Upper lobe of left lung (tissue), 6 donors: ENCODE results near the gene ELF1. TPM values are rescaled to one million over a fixed set of nuclear protein-coding genes. Genes with fewer than 3 reads are reported as not detected.
A peak's percentile ranks its signal among the peaks of the same experiment; 100 is the strongest.

Source experiments
- ATAC-seq, 2 donors: fragments of 200-7000 bp; cut with Tn5 transposase; one replicate each; pipeline ENCODE4 v1.9.1; 2022; ENCODE audit warnings: mild to moderate bottlenecking in 2 of 2, moderate library complexity in 2 of 2; ENCODE audit not compliant: low FRiP score in 2 of 2
- DNase-seq, 2 donors: peaks; one replicate each; pipeline ENCODE4 v3.0.0-alpha.2; 2019 to 2020
- H3K27ac ChIP-seq, 4 donors: fragments of 200-600 bp; sonication (generic); one replicate each; pipeline ENCODE4 v1.5.1; 2016 to 2019
- H3K27me3 ChIP-seq, 4 donors: fragments of 200-600 bp; sonication (generic); one replicate each; pipeline ENCODE4 v1.5.1; 2017 to 2019
- H3K36me3 ChIP-seq, 4 donors: fragments of 200-600 bp; sonication (generic); one replicate each; pipeline ENCODE4 v1.5.1; 2016 to 2019
- H3K4me1 ChIP-seq, 4 donors: fragments of 200-600 bp; sonication (generic); one replicate each; pipeline ENCODE4 v1.5.1; 2018 to 2019
- H3K4me3 ChIP-seq, 4 donors: fragments of 200-600 bp; sonication (generic); one replicate each; pipeline ENCODE4 v1.5.1; 2017 to 2019; ENCODE audit warnings: mild to moderate bottlenecking in 2 of 4, moderate library complexity in 1 of 4
- H3K9me3 ChIP-seq, 4 donors: fragments of 200-600 bp; sonication (generic); one replicate each; pipeline ENCODE4 v1.5.1; 2018 to 2019
- EP300 ChIP-seq, 4 donors: sonication (generic); formaldehyde crosslinking; IDR thresholded peaks; one replicate each; pipeline ENCODE4 v1.5.1; 2017; ENCODE audit warnings: antibody characterized with exemption in 4 of 4, control low read depth in 2 of 4
- POLR2A ChIP-seq, 4 donors: fragments of 450-650 bp; IDR thresholded peaks; one replicate each; pipeline ENCODE4 v1.5.1; 2016 to 2017; ENCODE audit warnings: antibody characterized with exemption in 4 of 4, mild to moderate bottlenecking in 2 of 4
- POLR2AphosphoS5 ChIP-seq, 2 donors: sonication (generic); formaldehyde crosslinking; IDR thresholded peaks; one replicate each; pipeline ENCODE4 v1.5.1; 2017; ENCODE audit warnings: antibody characterized with exemption in 2 of 2
- WGBS, 2 donors: methylation state at CpG; one replicate each; pipeline ENCODE4 v1.1.5; 2017 to 2018; 5-methylcytosine and 5-hydroxymethylcytosine counted together
- total RNA-seq, 6 donors: library from RNA; depleted of rRNA in 4 of 6; stranded (reverse); fragments of >200 nt in 4 of 6; gene quantifications; one replicate each; pipeline versions ENCODE4 v1.1.0 to v1.2.1, GENCODE V29; 2016 to 2021
- TF ChIP-seq, protein P1 (sequence below), 6 experiments: fragments of 450-650 bp in 4 of 6; fragments of 200-600 bp in 2 of 6; sonication (generic) in 2 of 6; IDR thresholded peaks; one replicate each; pipeline ENCODE4 v1.5.1; 2016 to 2019; ENCODE audit warnings: antibody characterized with exemption in 6 of 6
- donor health status: DM: no; HTN: no; CAD: no; lungs with moderate emphysema.
- donor health status: DM: no; HTN: yes; CAD: no; lungs with severe emphysema.

ELF1 gene
- total RNA-seq, 6 donors from 2014 or later: 52.6 to 134 (median 78.6) TPM

DNA sequence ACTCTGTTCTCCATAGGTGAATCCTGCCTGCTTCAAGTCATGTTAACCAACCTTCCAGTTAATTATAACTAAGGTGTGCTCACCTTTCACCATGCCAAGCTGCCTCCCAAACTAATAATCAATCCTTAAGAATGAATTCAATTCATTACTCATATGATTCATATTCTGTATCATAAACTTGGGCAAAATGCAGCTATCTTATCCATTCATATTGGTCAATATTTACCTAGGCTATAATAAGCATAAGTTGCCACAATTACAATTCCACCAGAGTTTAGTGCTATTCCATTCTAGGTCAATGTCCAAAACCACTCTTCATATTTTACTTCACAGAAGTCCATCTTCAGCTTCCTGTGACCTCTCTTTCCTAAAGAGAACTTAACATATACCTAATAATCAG is 13.4 kb downstream of the ELF1 start:
- no peak for ATAC-seq
- Histone ChIP-seq H3K9me3 (no peaks in the 10 kb centered on the region), H3K27ac (peak overlapping the region; percentile 3 to 49 (median 22)), H3K27me3 (no peaks in the 10 kb centered on the region), H3K4me3 (no peak overlapping the region), H3K4me1 (peaks cover 31 to 65% (median 44%) of the 10 kb centered on the region in 4 donors), H3K36me3 (no peaks in the 10 kb centered on the region)
- no peak for DNase-seq
- TF ChIP-seq, protein P1, sequence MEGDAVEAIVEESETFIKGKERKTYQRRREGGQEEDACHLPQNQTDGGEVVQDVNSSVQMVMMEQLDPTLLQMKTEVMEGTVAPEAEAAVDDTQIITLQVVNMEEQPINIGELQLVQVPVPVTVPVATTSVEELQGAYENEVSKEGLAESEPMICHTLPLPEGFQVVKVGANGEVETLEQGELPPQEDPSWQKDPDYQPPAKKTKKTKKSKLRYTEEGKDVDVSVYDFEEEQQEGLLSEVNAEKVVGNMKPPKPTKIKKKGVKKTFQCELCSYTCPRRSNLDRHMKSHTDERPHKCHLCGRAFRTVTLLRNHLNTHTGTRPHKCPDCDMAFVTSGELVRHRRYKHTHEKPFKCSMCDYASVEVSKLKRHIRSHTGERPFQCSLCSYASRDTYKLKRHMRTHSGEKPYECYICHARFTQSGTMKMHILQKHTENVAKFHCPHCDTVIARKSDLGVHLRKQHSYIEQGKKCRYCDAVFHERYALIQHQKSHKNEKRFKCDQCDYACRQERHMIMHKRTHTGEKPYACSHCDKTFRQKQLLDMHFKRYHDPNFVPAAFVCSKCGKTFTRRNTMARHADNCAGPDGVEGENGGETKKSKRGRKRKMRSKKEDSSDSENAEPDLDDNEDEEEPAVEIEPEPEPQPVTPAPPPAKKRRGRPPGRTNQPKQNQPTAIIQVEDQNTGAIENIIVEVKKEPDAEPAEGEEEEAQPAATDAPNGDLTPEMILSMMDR (IDR thresholded peaks at IDR 0.05): no peak

DNA sequence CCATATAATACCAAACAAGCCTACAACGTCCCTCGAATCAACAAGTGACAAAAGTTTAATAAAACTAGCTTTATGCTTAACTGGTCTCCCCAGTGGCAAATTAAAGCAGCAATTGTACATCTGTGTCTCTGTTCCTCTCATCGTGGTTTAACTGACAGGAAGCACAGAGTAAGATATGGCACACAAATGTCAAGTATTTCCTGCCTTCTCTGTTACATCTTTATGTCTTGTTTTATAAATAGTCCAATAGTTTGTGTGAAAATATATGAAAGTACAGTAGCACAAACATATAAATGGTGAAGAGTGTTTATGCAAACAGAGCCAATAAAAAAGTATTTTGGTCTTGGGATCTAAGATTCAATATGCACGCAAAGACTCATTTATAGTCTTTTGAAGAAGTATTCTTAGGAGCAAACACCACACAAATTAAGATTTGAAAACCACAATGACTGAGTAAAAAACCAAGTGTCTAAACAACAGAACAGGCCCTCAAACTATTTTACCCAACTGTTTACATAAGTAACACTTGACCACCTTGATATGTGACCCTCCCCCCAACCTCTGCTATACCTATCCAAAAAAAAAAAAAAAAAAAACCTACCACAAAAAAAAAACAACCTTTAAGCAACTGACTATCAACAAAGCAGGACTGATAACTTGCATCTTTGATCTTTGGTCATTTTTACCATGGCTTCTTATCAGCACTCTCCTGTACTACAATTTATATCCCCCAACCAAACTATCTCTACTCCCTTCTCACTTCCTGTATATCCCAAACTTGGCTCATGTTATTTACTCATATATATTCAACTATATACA is 14.0 kb downstream of the ELF1 start:
- no peaks in the 10 kb centered on the region for H3K9me3 ChIP-seq
- peak in 1 of 2 donors; percentile 34 for ATAC-seq
- H3K4me1 ChIP-seq: peaks cover 31 to 59% (median 44%) of the 10 kb centered on the region in 4 donors
- H3K4me3 ChIP-seq: no peak overlapping the region
- peak overlapping the region; percentile 3 to 49 (median 38) for H3K27ac ChIP-seq
- no peaks in the 10 kb centered on the region for H3K36me3 ChIP-seq
- WGBS, 2 donors: 19 to 31% methylated on average over 4 of the region's 4 CpGs
- no peak for DNase-seq
- TF ChIP-seq POLR2AphosphoS5 (IDR thresholded peaks at IDR 0.05) (no peak), POLR2A (IDR thresholded peaks at IDR 0.05) (no peak), EP300 (IDR thresholded peaks at IDR 0.05) (no peak)
- TF ChIP-seq, protein P1 (IDR thresholded peaks at IDR 0.05): no peak
- H3K27me3 ChIP-seq: no peaks in the 10 kb centered on the region

DNA sequence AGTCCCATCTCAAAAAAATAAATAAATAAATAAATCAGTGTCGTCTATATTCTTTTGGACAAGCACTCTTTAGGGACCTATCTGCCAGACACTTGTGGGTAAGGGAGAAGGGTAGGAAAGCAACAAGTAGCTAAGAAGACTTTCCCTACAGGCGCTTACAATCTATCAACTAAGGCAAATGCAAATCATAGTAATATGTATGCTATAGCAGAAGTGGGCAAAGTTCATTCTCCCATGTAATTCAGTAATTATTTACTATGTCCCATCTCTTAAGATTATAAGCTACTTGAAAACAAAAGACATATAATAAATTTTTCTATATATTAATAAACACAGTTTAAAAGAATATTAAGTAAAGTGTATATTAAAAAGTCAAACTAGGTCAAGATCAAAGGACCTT is 16.5 kb downstream of the ELF1 start:
- Histone ChIP-seq H3K36me3 (no peaks in the 10 kb centered on the region), H3K27ac (no peak overlapping the region), H3K4me3 (no peak overlapping the region), H3K9me3 (no peaks in the 10 kb centered on the region), H3K27me3 (no peaks in the 10 kb centered on the region), H3K4me1 (peaks cover 22 to 59% (median 33%) of the 10 kb centered on the region in 4 donors)
- no peak for DNase-seq
- ATAC-seq: no peak
- TF ChIP-seq POLR2AphosphoS5 (IDR thresholded peaks at IDR 0.05): no peak
- no peak for TF ChIP-seq EP300 (IDR thresholded peaks at IDR 0.05)
- no peak for TF ChIP-seq POLR2A (IDR thresholded peaks at IDR 0.05)
- TF ChIP-seq, protein P1 (IDR thresholded peaks at IDR 0.05): no peak
- WGBS, 2 donors: 74 to 87% methylated on average over 2 of the region's 2 CpGs

- Histone ChIP-seq H3K27ac (no peak overlapping the region), H3K27me3 (no peaks in the 10 kb centered on the region), H3K4me1 (peaks cover 26 to 58% (median 29%) of the 10 kb centered on the region in 4 donors), H3K36me3 (no peaks in the 10 kb centered on the region), H3K4me3 (no peak overlapping the region), H3K9me3 (no peaks in the 10 kb centered on the region)
- WGBS, 2 donors: 81 to 82% methylated on average over 5 of the region's 5 CpGs
- TF ChIP-seq POLR2AphosphoS5 (IDR thresholded peaks at IDR 0.05) (no peak), POLR2A (IDR thresholded peaks at IDR 0.05) (no peak), EP300 (IDR thresholded peaks at IDR 0.05) (no peak)
- TF ChIP-seq, protein P1 (IDR thresholded peaks at IDR 0.05): no peak
- DNase-seq (no peak), ATAC-seq (no peak)
Observed at GRCh38 chr13:41001695-41002094, 17.4 kb downstream of the ELF1 start.

GRCh38 chr13:40999416-40999815 is 19.7 kb downstream of the ELF1 start:
- ATAC-seq (no peak), DNase-seq (no peak)
- H3K27me3 ChIP-seq: no peaks in the 10 kb centered on the region
- WGBS, 2 donors: 57 to 74% methylated on average over 3 of the region's 3 CpGs
- H3K36me3 ChIP-seq: no peaks in the 10 kb centered on the region
- H3K27ac ChIP-seq: no peak overlapping the region
- TF ChIP-seq EP300 (IDR thresholded peaks at IDR 0.05) (no peak), POLR2A (IDR thresholded peaks at IDR 0.05) (no peak), POLR2AphosphoS5 (IDR thresholded peaks at IDR 0.05) (no peak)
- TF ChIP-seq, protein P1 (IDR thresholded peaks at IDR 0.05): no peak
- H3K9me3 ChIP-seq: no peaks in the 10 kb centered on the region
- no peak overlapping the region for H3K4me3 ChIP-seq
- H3K4me1 ChIP-seq: peaks cover 19 to 60% (median 27%) of the 10 kb centered on the region in 4 donors
